Neutrophil (primary cell): ENCODE data around the gene CACNA1S.

Source experiments
- H3K27ac ChIP-seq: fragments of 200-600 bp; sonication (generic); 2 replicates; pipeline ENCODE4 v1.5.1; 2016; ENCODE audit warnings: mild to moderate bottlenecking, moderate library complexity
- H3K27me3 ChIP-seq: fragments of 200-600 bp; sonication (generic); 2 replicates; pipeline ENCODE4 v1.6.0; 2016; ENCODE audit warnings: mild to moderate bottlenecking
- H3K36me3 ChIP-seq: fragments of 200-600 bp; sonication (generic); 2 replicates; pipeline ENCODE4 v1.5.1; 2017
- H3K4me1 ChIP-seq, 2 experiments: fragments of 200-600 bp in 1 of 2; sonication (generic) in 1 of 2; 1 replicate in 1 of 2; 2 replicates in 1 of 2; pipeline versions ENCODE4 v1.5.1 to v1.6.1; 2013 to 2016; ENCODE audit warnings: low read depth in 1 of 2, low read length in 1 of 2, mild to moderate bottlenecking in 1 of 2, moderate library complexity in 1 of 2; ENCODE audit not compliant: control insufficient read depth in 1 of 2, insufficient read depth in 1 of 2
- H3K4me3 ChIP-seq, 2 experiments: fragments of 200-600 bp in 1 of 2; sonication (generic) in 1 of 2; 1 replicate in 1 of 2; 2 replicates in 1 of 2; pipeline ENCODE4 v1.5.1; 2013 to 2016; ENCODE audit warnings: low read depth in 1 of 2, low read length in 1 of 2, mild to moderate bottlenecking in 1 of 2, moderate library complexity in 1 of 2
- H3K9me3 ChIP-seq: fragments of 200-600 bp; sonication (generic); 2 replicates; pipeline ENCODE4 v1.5.1; 2016
- CTCF ChIP-seq: fragments of 200-600 bp; sonication (generic); IDR thresholded peaks from 2 replicates; pipeline ENCODE4 v1.5.1; 2016; ENCODE audit warnings: antibody characterized with exemption

Gene CACNA1S

GRCh38 chr1:201154389-201155165 is 42.4 kb upstream of the CACNA1S start, which contains the start of gene TMEM9:
Gene TMEM9 (minus strand): TSS chr1:201154474. CDS start chr1:201153923, 551 bp downstream.
- H3K27ac ChIP-seq = peak within 1 kb of the TSS; percentile 21
- peaks cover 13 to 19% of the 10 kb centered on the region in 2 experiments for H3K4me1 ChIP-seq
- peak within 1 kb of the TSS; percentile 59 to 76 for H3K4me3 ChIP-seq
- no peaks in the 10 kb centered on the region for H3K27me3 ChIP-seq
- no peak for TF ChIP-seq CTCF
- peaks cover 15% of the 10 kb centered on the region for H3K36me3 ChIP-seq
- no peaks in the 10 kb centered on the region for H3K9me3 ChIP-seq

DNA sequence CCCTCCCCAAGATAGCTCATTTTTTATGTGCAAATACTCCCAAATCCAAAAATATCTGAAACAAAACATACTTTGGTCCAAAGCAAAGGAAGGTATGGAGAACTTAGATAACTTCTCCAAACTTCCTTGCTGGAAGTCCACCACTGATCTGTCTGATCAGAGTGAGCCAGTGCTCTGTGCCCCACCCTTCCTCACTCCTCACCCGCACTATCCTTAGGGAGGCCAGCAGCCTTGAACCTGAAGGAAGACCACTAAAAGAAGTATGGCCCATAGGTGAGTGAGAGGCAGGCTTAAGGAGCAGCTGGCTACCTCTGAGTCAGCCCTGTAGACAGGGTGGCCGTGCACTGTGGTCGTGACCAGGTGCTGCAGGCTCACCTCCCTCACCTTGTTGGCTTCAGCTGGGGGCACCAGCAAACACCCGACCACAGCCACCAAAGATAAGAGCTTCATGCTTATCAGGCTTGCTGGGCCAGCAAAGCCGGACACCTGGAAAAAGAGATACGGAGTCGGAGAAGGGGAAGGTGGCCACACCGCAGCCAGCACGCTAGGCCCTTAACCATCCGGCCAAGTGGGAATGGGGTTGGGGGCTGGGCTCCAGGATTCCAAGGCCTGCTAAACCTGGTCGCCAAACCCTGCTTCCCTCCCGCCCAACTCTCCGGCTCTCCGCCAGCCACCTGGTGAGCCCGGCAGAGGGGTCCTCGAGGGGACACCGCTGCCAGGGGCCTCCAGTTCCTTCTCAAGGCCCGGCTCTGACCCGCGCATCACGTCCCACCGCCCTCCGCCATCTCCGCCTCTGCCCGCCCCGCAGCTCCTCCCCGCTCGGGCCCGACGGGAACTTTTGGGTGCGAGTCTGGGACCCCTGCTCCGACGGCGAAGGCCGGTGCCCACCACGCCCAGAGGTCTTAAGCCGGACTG is 41.5 kb upstream of the CACNA1S start:
- peak overlapping the region; percentile 21 for H3K27ac ChIP-seq
- peak overlapping the region; percentile 59 to 76 for H3K4me3 ChIP-seq
- H3K9me3 ChIP-seq = no peaks in the 10 kb centered on the region
- H3K27me3 ChIP-seq = no peaks in the 10 kb centered on the region
- peaks cover 15% of the 10 kb centered on the region for H3K36me3 ChIP-seq
- no peak for TF ChIP-seq CTCF
- peaks cover 13 to 19% of the 10 kb centered on the region in 2 experiments for H3K4me1 ChIP-seq

DNA sequence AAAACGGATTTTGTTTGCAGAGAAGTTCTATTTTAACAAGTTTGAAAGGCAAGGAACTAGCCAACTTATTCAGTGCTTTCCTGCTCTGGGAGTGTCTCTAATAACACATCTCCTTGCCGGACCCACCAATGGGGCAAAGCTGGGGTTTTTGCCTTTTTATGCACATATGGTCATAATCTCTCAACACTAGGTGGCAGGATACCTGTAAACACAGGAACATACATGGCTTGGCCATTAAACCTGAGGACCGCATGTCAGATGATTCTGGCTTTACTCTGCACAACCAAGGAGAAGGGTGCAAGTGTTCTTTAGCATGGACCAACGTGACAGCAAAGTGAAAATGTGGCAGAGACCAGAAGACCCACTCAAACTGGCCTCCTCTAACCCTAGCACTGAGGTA is 37.2 kb upstream of the CACNA1S start:
- H3K27ac ChIP-seq = no peak overlapping the region
- peaks cover 8 to 12% of the 10 kb centered on the region in 2 experiments for H3K4me1 ChIP-seq
- H3K36me3 ChIP-seq = peaks cover 39% of the 10 kb centered on the region
- no peak for TF ChIP-seq CTCF
- no peak overlapping the region for H3K4me3 ChIP-seq
- H3K9me3 ChIP-seq = no peaks in the 10 kb centered on the region
- H3K27me3 ChIP-seq = no peaks in the 10 kb centered on the region

DNA sequence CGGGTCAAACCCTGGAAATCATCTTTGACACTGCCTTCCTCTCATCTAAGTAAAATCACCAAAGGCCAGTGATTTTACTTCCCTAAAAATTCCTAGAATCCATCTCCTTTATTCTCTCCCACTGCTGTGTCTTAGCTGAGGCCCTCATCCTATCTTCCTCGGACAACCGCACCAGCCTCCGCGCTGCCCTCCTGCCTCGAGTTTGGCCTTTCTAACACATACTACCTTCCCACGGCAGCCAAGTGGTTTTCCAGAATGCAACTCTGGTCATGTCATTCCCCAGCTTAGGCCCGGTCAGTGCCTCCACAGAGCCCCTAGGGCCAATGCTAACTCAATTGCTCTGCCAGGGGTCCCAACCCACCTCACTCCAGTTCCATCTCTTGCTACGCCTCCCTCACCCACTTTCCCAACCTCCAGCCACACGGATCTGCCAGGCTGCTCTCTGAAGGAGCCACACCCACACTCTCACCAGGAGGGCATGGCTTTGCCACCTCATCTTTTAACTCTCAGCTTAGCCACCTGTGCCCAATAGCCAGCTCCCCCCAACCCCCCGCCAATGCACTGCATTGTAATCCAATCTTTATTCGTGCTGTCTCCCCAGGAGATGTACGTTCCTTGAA is 35.3 kb upstream of the CACNA1S start:
- no peak overlapping the region for H3K4me3 ChIP-seq
- H3K36me3 ChIP-seq = peaks cover 57% of the 10 kb centered on the region
- no peaks in the 10 kb centered on the region for H3K9me3 ChIP-seq
- H3K27me3 ChIP-seq = no peaks in the 10 kb centered on the region
- no peaks in the 10 kb centered on the region for H3K4me1 ChIP-seq
- no peak overlapping the region for H3K27ac ChIP-seq
- TF ChIP-seq CTCF = no peak

- Histone ChIP-seq H3K9me3 (no peaks in the 10 kb centered on the region), H3K4me1 (no peaks in the 10 kb centered on the region), H3K27ac (no peak overlapping the region), H3K27me3 (no peaks in the 10 kb centered on the region), H3K36me3 (peaks cover 59% of the 10 kb centered on the region), H3K4me3 (no peak overlapping the region)
- no peak for TF ChIP-seq CTCF
These were observed 34.6 kb upstream of the CACNA1S start for GRCh38 chr1:201146626-201147390.
